H1 (cell line): ENCODE measurements around the gene MRC2. TPM values are rescaled to one million over a fixed set of nuclear protein-coding genes. Genes with fewer than 3 reads are reported as not detected.

Experiments used
- CTCF ChIA-PET: fragments of 300-600 bp; sonication (Branson Sonifier 250); formaldehyde crosslinking; loops from one replicate; lab custom pipeline; 2021; ENCODE audit not compliant: partially characterized antibody; lab: Charles Lee
- POLR2A ChIA-PET: fragments of 300-600 bp; sonication (Branson Sonifier 250); formaldehyde crosslinking; loops from one replicate; lab custom pipeline; 2021; ENCODE audit warnings: inconsistent platforms; ENCODE audit not compliant: partially characterized antibody; lab: Charles Lee
- DNase-seq, 2 experiments: peaks; one replicate each; pipeline versions ENCODE4 v3.0.0 to v3.0.0-alpha.2; 2010 to 2022; ENCODE audit warnings: low spot score in 2 of 2, low read depth in 1 of 2, mixed read lengths in 1 of 2
- FAIRE-seq: peaks from 2 replicates; lab custom pipeline; 2011; peaks lifted over from hg19 to GRCh38; lab: Jason Lieb, UNC
- H2AFZ ChIP-seq: 2 replicates; pipeline ENCODE4 v1.8.1; 2012; ENCODE audit warnings: low read length, inconsistent platforms
- H2AK5ac ChIP-seq: 2 replicates; pipeline ENCODE4 v1.6.1; 2013; ENCODE audit warnings: low read depth, low read length
- H2BK120ac ChIP-seq: replicated peaks from 2 replicates; pipeline ENCODE3; 2013; ENCODE audit warnings: low read depth, low read length, inconsistent platforms
- H2BK12ac ChIP-seq: 2 replicates; pipeline ENCODE4 v1.6.1; 2013; ENCODE audit warnings: low read depth, low read length
- H2BK15ac ChIP-seq: 2 replicates; pipeline ENCODE4 v1.6.1; 2013; ENCODE audit warnings: low read length
- H2BK20ac ChIP-seq: 2 replicates; pipeline ENCODE4 v1.6.1; 2013; ENCODE audit warnings: low read length
- H2BK5ac ChIP-seq: 2 replicates; pipeline ENCODE4 v1.6.1; 2013; ENCODE audit warnings: low read depth, low read length
- H3K14ac ChIP-seq: 2 replicates; pipeline ENCODE4 v1.6.1; 2013; ENCODE audit warnings: inconsistent platforms; ENCODE audit not compliant: insufficient read length
- H3K18ac ChIP-seq: 2 replicates; pipeline ENCODE4 v1.6.1; 2013; ENCODE audit warnings: low read length; ENCODE audit errors: extremely low read depth
- H3K23ac ChIP-seq: 2 replicates; pipeline ENCODE4 v1.6.1; 2013; ENCODE audit warnings: inconsistent platforms; ENCODE audit not compliant: insufficient read length
- H3K23me2 ChIP-seq: 2 replicates; pipeline ENCODE4 v1.6.1; 2013; ENCODE audit warnings: low read depth, low read length
- H3K27ac ChIP-seq: 2 replicates; pipeline ENCODE4 v1.6.1; 2011; ENCODE audit warnings: low read depth, low read length, inconsistent platforms
- H3K27me3 ChIP-seq, 4 experiments: replicated peaks in 1 of 4; 1 replicate in 1 of 4; 2 replicates in 3 of 4; pipeline versions ENCODE4 v1.6.1 to v1.8.1; 2011 to 2013; ENCODE audit warnings: low read length in 3 of 4, mild to moderate bottlenecking in 3 of 4, inconsistent platforms in 2 of 4, mixed read lengths in 2 of 4, moderate library complexity in 1 of 4; ENCODE audit not compliant: control insufficient read depth in 3 of 4, insufficient read depth in 3 of 4; ENCODE audit errors: extremely low read depth in 1 of 4
- H3K36me3 ChIP-seq, 4 experiments: 2 replicates each; pipeline versions ENCODE4 v1.6.1 to v1.8.1; 2011 to 2013; ENCODE audit warnings: mild to moderate bottlenecking in 4 of 4, low read length in 3 of 4, moderate library complexity in 2 of 4, control low read depth in 1 of 4, inconsistent platforms in 1 of 4; ENCODE audit not compliant: insufficient read depth in 4 of 4, control insufficient read depth in 2 of 4
- H3K4ac ChIP-seq: replicated peaks from 2 replicates; pipeline ENCODE3; 2013; ENCODE audit warnings: low read length, low read depth, mixed read lengths, inconsistent platforms; ENCODE audit not compliant: insufficient read length
- H3K4me1 ChIP-seq, 4 experiments: replicated peaks in 1 of 4; 1 replicate in 1 of 4; 2 replicates in 3 of 4; pipeline versions ENCODE4 v1.6.1 to v1.8.1; 2011 to 2013; ENCODE audit warnings: low read length in 3 of 4, inconsistent platforms in 2 of 4, mixed read lengths in 1 of 4; ENCODE audit not compliant: insufficient read depth in 4 of 4, control insufficient read depth in 3 of 4
- H3K4me2 ChIP-seq, 2 experiments: 2 replicates each; pipeline versions ENCODE4 v1.6.1 to v1.8.1; 2011 to 2013; ENCODE audit warnings: low read depth in 2 of 2, low read length in 2 of 2, control low read depth in 1 of 2, inconsistent platforms in 1 of 2, mild to moderate bottlenecking in 1 of 2; ENCODE audit not compliant: insufficient read depth in 1 of 2
- H3K4me3 ChIP-seq, 4 experiments: fragments of 200-600, 300-600 bp in 1 of 4; sonication (generic), shearing (Covaris generic), sonication (Bioruptor Twin) in 1 of 4; 2 replicates each; pipeline versions ENCODE4 v1.5.1 to v1.8.1; 2011 to 2016; ENCODE audit warnings: low read length in 4 of 4, low read depth in 3 of 4, control low read depth in 2 of 4, inconsistent platforms in 2 of 4, mild to moderate bottlenecking in 2 of 4, mixed read lengths in 1 of 4, moderate library complexity in 1 of 4; ENCODE audit not compliant: insufficient read depth in 2 of 4; ENCODE audit errors: extremely low read depth in 1 of 4
- H3K56ac ChIP-seq: replicated peaks from 2 replicates; pipeline ENCODE3; 2013; ENCODE audit warnings: low read depth, mild to moderate bottlenecking, mixed read lengths, low read length, inconsistent platforms; ENCODE audit not compliant: insufficient read length
- H3K79me1 ChIP-seq: 2 replicates; pipeline ENCODE4 v1.6.1; 2013; ENCODE audit warnings: low read depth, low read length, control low read depth
- H3K79me2 ChIP-seq, 2 experiments: 2 replicates each; pipeline versions ENCODE4 v1.6.1 to v1.8.1; 2012 to 2013; ENCODE audit warnings: low read length in 2 of 2, mild to moderate bottlenecking in 2 of 2, inconsistent platforms in 1 of 2; ENCODE audit not compliant: insufficient read depth in 2 of 2, control insufficient read depth in 1 of 2
- H3K9ac ChIP-seq, 4 experiments: replicated peaks in 1 of 4; 1 replicate in 1 of 4; 2 replicates in 3 of 4; pipeline versions ENCODE4 v1.6.1 to v1.8.1; 2011 to 2013; ENCODE audit warnings: low read depth in 3 of 4, low read length in 3 of 4, control low read depth in 2 of 4, mild to moderate bottlenecking in 2 of 4, moderate library complexity in 2 of 4, inconsistent platforms in 1 of 4; ENCODE audit errors: extremely low read depth in 1 of 4
- H3K9me3 ChIP-seq, 2 experiments: 2 replicates each; pipeline versions ENCODE4 v1.6.1 to v1.8.1; 2012 to 2013; ENCODE audit warnings: mild to moderate bottlenecking in 2 of 2, moderate library complexity in 2 of 2, control low read depth in 1 of 2, inconsistent platforms in 1 of 2, low read depth in 1 of 2, low read length in 1 of 2, mixed read lengths in 1 of 2; ENCODE audit not compliant: insufficient read depth in 2 of 2
- H4K20me1 ChIP-seq, 2 experiments: replicated peaks in 1 of 2; 2 replicates each; pipeline versions ENCODE3 to v1.8.1; 2011 to 2013; ENCODE audit warnings: inconsistent platforms in 2 of 2, low read length in 2 of 2, mild to moderate bottlenecking in 1 of 2; ENCODE audit not compliant: insufficient read depth in 2 of 2, control insufficient read depth in 1 of 2
- H4K5ac ChIP-seq: 2 replicates; pipeline ENCODE4 v1.6.1; 2013; ENCODE audit warnings: low read length, low read depth, mixed read lengths, inconsistent platforms; ENCODE audit not compliant: insufficient read length
- H4K8ac ChIP-seq: 2 replicates; pipeline ENCODE4 v1.8.0; 2013; ENCODE audit warnings: mild to moderate bottlenecking, moderate library complexity, low read length, inconsistent platforms; ENCODE audit not compliant: insufficient read depth; ENCODE audit errors: extremely low read depth
- H4K91ac ChIP-seq: replicated peaks from 2 replicates; pipeline ENCODE3; 2013; ENCODE audit warnings: low read length, mixed read lengths, inconsistent platforms; ENCODE audit not compliant: insufficient read length
- FOSL1 ChIP-seq: IDR thresholded peaks from 2 replicates; pipeline ENCODE4 v1.6.1; 2011; ENCODE audit warnings: mild to moderate bottlenecking, low read depth, low read length, moderate library complexity; ENCODE audit not compliant: insufficient read depth
- KDM4A ChIP-seq: IDR thresholded peaks from one replicate; pipeline ENCODE4 v1.7.1; 2012; ENCODE audit warnings: low read depth, mild to moderate bottlenecking, moderate library complexity, low read length, inconsistent platforms; ENCODE audit not compliant: severe bottlenecking
- WGBS, 2 experiments: shearing (Covaris generic) in 1 of 2; methylation state at CpG; one replicate each; pipeline versions ENCODE4 v1.1.6 to v1.1.7; 2013 to 2015; ENCODE audit warnings: low lambda C conversion rate in 2 of 2, mixed read lengths in 2 of 2, inconsistent platforms in 1 of 2, low coverage in 1 of 2, missing lambda C conversion rate in 1 of 2; ENCODE audit not compliant: insufficient replicate concordance in 2 of 2, insufficient coverage in 1 of 2, insufficient read length in 1 of 2; ENCODE audit errors: extremely low coverage in 1 of 2, missing lambda C conversion rate in 1 of 2; 5-methylcytosine and 5-hydroxymethylcytosine counted together
- polyA plus RNA-seq, 7 experiments: library from polyadenylated mRNA; depleted of rRNA in 3 of 7; stranded (reverse) in 5 of 7; unstranded in 2 of 7; fragments of >200 nt in 5 of 7; fragments of 200-250 nt in 2 of 7; gene quantifications; 1 replicate in 5 of 7; 2 replicates in 1 of 7; 4 replicates in 1 of 7; pipeline versions ENCODE4 v1.2.1 to v1.2.3, GENCODE V29; 2011 to 2013; ENCODE audit warnings: missing spikeins in 2 of 7, mixed read lengths in 2 of 7
- total RNA-seq: library from RNA; stranded (reverse); fragmentation: NEBNext Ultra II Directional; extraction: Animal tissue kit (Norgen Biotek cat#: 25700); gene quantifications from 2 replicates; pipeline ENCODE4 v1.2.1, GENCODE V29; 2021

Gene MRC2
- total and polyA plus RNA-seq, 2 of the 8 experiments (the other 6 are each of a cell fraction or from before 2014, with no cell fraction given), result 7.0 to 24.2 TPM

DNA sequence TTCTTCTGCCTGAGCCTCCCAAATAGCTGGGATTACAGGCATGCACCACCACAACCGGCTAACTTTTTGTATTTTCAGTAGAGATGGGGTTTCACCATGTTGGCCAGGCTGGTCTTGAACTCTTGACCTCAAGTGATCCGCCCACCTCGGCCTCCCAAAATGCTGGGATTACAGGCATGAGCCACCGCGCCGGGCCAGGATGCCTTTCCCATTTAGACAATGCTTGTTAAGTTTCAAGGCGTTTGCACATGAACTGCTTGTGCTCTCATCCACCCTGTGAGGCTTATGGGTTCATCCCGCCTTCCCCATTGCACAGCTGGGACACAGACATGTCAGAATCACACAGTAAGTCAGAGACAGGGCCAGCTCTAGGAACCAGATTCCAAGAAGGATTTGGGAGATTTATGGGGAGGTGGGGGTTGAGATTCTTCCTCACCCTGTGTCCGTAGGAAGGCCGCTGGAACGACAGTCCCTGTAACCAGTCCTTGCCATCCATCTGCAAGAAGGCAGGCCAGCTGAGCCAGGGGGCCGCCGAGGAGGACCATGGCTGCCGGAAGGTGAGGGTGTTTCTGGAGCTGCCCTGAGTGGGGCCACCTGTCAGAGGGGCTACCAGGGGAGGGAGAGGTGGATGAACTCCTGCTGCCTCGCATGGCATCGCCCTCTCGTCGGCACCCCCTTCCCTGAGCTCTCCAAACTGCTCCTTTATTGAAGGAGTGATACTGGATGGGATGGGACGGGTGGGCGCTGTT lies 46.3 kb downstream of the MRC2 start:
- Histone ChIP-seq H3K27me3 (no peaks in the 10 kb centered on the region), H2BK5ac (no peak overlapping the region), H4K8ac (no peak overlapping the region), H3K4me1 (no peaks in the 10 kb centered on the region; a peak in 2 of 7 replicates), H4K20me1 (no peaks in the 10 kb centered on the region), H2BK15ac (no peak overlapping the region), H3K4me3 (no peak overlapping the region), H3K9me3 (no peaks in the 10 kb centered on the region), H3K27ac (no peak overlapping the region), H2BK12ac (no peak overlapping the region), H3K4me2 (no peak overlapping the region), H4K5ac (no peak overlapping the region), H3K18ac (no peak overlapping the region), H4K91ac (no peak overlapping the region), H3K4ac (no peak overlapping the region), H3K79me1 (no peaks in the 10 kb centered on the region), H2BK120ac (no peak overlapping the region), H2BK20ac (no peak overlapping the region), H3K23me2 (no peaks in the 10 kb centered on the region), H3K79me2 (no peaks in the 10 kb centered on the region), H3K36me3 (no peaks in the 10 kb centered on the region; a peak in 1 of 8 replicates), H2AFZ (no peak overlapping the region), H2AK5ac (no peak overlapping the region), H3K23ac (no peak overlapping the region), H3K14ac (no peak overlapping the region), H3K9ac (peak overlapping the region in 1 of 4 experiments; percentile 30; a peak in 2 of 7 replicates), H3K56ac (no peak overlapping the region)
- WGBS, 2 experiments, result 84% methylated on average over 14 of the region's 20 CpGs; no CpG with 5 or more reads in 1 of the 2 experiments
- CTCF ChIA-PET, result interaction anchor here (0.7 to 9.0 kb wide), 11 partner anchors 8 to 733 kb away, joined by 3 to 68 read pairs (median 6); no protein-coding TSS in a partner anchor
- FAIRE-seq, result no peak
- no peak for DNase-seq
- POLR2A ChIA-PET, result interaction anchor here (2.0 kb wide), 1 partner anchor 17 kb away, joined by 4 read pairs; no protein-coding TSS in a partner anchor
- TF ChIP-seq FOSL1 (no peak), KDM4A (no peak)
